Ammon's horn (tissue), 1 donor: ENCODE results near the gene MBNL1.
A peak's percentile ranks its signal among the peaks of the same experiment; 100 is the strongest.

ENCODE experiments used
- DNase-seq: peaks from one replicate; pipeline ENCODE4 v3.0.0-alpha.2; 2016; ENCODE audit warnings: low spot score

The MBNL1 gene

DNA sequence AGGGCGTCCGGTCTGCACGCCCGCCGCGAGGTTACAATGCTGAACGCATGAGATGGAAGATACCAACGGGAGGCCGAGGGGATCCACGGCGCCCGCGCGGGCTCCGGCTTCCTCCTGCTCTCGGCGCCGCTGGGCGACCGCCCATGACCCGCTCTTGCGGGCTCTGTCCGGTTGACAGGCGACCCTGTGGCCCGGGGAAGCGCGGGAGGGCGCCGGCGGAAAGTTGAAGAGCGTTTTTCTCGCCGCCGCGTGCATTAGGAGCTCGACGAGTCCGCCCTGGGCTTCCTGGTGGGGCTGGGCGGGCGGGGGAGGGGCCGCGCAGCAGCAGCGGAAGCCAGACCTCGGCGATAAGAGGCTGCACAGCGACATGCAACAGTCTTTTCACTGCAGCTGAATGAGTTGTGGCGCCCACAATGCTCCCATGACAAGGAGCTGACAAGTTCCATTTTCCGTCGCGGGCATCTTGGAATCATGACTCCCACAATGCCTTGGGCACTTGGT, at the start of gene MBNL1:
TSS of gene MBNL1 (plus strand) at position 375 of the 501 bp plus-strand sequence. CDS start 31,265 bp downstream, outside the sequence.
- peak; percentile 90 for DNase-seq

GRCh38 chr3:152219216-152219615, 49.5 kb upstream of the MBNL1 start:
- DNase-seq = no peak

DNA sequence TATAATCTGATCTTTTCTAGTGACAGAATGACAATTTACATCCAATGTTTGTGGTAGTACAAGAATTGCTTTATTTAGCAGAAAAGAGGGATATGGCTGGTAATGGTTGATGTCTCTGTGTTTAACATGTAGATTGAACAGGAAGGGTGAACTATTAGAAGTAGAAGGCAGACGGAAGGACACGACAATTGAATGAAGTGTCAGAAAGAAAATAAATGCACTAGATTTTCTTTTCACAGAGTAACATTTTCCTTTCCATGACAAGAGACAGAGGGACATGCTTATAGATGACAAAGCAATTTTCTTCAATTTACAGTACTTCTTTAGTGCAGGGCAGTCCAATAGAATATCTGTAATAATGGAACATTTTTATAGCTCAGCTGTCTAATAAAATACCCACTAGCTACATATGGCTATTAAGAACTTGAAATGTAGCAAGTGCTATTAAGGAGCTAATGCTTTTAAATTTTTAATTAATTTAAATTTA, 48.9 kb upstream of the MBNL1 start:
- no peak for DNase-seq

- DNase-seq = no peak
Observed at GRCh38 chr3:152222327-152222726, 46.4 kb upstream of the MBNL1 start.

DNA sequence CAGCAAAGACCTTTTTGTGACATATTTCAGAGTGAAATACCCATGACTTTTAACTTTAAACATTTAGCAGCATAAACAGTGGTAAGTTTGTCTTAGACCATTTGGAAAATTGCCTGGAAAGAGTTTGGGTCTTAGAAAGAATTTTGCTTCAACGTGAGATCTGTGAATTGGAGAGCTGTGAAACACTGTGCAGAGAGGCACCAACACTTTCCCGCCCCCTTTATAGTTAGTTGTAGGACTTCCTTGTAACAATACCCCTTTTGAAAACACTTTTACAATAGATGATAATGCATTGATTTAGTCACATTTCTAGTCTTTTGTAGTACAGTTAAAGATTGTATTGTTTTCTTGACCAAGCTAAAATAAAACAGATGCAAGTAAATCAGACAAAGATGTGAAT, 43.5 kb upstream of the MBNL1 start:
- DNase-seq = no peak

DNA sequence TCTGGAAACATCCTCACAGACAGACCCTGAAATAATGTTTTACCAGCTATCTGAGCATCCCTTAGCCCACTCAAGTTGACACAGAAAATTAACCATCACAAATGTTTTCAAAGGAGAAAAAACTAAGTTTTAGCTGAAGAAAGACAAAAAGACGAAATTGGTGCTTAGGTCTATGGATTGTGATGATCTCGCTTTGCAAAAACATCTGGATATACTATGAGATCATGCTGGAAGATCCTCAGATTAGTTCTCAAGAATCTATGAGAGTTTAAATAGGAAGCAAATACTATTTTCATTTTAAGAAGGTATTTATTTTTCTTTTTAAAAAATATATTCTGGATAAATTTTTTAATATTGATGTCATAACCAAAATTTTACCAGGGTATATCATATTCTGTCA, 42.6 kb upstream of the MBNL1 start:
- DNase-seq = no peak

GRCh38 chr3:152227027-152227426, 41.7 kb upstream of the MBNL1 start:
- DNase-seq = no peak

GRCh38 chr3:152229692-152230091, 39.0 kb upstream of the MBNL1 start:
- peak; percentile 63 for DNase-seq

GRCh38 chr3:152230370-152230769, 38.4 kb upstream of the MBNL1 start:
- no peak for DNase-seq

GRCh38 chr3:152232001-152232400, 36.7 kb upstream of the MBNL1 start:
- no peak for DNase-seq

DNA sequence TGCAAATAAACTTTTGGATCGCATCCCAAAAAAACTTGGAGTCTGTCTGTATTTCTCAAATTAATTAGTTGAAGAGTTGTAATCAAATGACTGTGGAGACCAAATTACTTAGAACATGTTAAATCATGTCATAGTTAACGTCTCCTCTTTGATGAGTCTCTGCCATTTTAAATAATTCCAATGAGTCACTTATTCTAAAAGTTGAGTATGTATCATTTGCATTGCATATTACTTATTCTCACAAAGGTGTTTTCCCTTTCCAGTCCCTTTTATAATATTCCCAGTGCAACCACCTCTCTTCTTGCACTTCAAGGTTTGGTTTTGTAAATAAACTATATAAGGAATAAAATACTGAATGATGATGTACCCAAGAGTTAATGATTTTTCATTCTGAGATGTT, 36.0 kb upstream of the MBNL1 start:
- DNase-seq = no peak

DNA sequence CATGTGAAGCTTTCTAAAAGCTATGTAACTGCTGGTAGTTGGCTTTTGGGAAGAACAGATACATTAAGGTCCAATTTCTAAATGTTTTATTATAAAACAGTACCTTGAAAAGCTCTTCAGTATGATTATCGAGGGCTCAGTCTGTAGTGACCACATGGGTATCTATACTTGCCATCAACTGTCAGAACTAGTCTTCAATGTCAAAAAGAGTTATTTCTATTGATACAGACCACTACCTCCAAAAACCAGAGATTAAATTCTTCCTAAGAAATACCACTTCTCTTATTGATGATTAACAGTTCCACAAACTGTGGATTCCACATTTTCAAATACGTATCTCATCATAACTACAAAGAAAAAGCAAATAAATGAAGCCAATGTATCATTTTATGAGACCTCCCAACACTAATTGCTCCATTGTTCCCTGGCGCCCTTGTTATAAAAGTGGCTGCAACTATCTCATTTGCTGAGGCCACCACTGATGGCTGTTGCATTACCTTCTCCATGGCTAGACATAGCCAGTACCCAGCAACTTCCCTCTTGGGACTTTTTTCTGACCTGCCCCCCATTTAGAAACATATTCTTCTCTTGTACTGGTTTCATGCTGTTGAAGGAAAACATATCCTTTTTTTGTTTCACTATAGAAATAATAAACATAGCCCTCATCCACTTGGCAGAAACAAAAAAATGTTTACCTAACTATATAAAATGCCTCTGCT, 33.9 kb upstream of the MBNL1 start:
- DNase-seq = no peak

DNA sequence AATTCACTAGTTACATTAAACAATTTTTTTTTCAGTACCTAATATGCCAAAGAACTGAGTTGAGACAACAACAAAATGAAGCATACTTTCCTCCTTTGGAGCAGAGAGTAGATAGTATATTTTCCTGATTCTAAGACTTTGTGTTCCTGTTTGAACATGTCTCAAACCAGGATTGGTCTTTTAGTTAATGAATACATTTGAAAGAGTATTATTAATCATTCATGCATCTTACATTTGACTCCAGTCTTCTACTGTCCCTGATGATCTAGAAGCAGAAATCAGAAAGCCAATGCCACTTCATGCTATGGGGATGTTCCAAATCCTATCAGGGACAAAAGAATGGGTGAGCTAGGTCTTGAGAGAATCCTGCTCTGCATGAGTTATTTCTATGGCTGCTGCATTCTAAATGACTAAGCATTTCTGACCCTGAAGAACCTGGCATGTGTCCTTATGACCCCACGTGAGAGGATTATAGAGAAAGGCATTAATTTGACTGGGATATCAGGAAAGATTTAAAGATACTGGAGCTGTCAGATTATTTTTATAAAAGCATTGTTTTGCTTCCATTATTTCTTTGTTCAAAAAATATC, 32.9 kb upstream of the MBNL1 start:
- DNase-seq = no peak

- no peak for DNase-seq
Observed at GRCh38 chr3:152236716-152237115, 32.0 kb upstream of the MBNL1 start.

- DNase-seq = no peak
Observed at GRCh38 chr3:152241142-152242017, 27.3 kb upstream of the MBNL1 start.

DNA sequence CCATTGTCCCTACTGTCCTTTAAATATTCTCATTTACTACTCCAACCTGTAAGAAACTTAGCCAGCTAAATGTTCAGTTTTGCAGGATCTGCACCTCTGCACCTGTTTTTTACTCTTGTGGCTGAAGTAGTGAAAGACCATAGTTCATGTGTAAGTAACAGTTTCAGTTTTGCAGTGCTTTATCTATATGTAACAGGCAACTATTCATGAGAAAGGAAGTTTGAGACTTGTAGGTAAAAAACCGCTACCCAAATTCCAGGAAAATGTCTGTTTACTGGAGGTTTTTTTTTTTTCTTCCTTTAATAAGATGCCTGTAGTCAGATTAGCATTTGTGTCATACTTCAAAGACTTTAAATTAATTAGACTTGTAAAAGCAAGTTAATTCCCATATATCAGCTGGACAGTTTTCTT, 25.4 kb upstream of the MBNL1 start:
- no peak for DNase-seq

GRCh38 chr3:152243721-152244516, 24.8 kb upstream of the MBNL1 start:
- DNase-seq = no peak

DNA sequence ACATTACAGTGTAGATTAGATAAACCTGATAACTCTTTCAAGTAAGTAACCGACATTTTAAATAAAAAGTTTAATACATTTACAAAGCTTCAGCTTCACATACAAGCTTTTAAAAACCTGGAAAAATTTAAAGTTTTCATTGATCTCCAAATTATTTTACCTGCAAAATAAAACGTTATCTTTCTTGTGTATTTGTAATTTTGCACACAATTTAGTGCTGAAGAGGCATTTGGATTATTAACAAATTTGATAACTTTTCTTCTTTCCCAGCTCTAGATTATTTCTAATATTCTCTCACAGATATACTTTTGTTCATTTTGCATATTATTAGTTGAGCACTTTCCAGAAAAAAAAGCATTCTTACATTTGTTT, 24.2 kb upstream of the MBNL1 start:
- DNase-seq = no peak

GRCh38 chr3:152245498-152246170, 23.1 kb upstream of the MBNL1 start:
- DNase-seq = no peak

- no peak for DNase-seq
Observed at GRCh38 chr3:152251916-152252315, 16.8 kb upstream of the MBNL1 start.

- DNase-seq = no peak
Observed at GRCh38 chr3:152252755-152253154, 16.0 kb upstream of the MBNL1 start.
